HG03342 (cell line): ENCODE data around the gene FLNC.

Experiments
- ATAC-seq: cut with Tn5 transposase; IDR thresholded peaks from one replicate; pipeline ENCODE4 v1.9.1; 2021; ENCODE audit warnings: mild to moderate bottlenecking, moderate library complexity; ENCODE audit not compliant: unreplicated experiment

FLNC gene

GRCh38 chr7:128878226-128879105 lies 48.3 kb downstream of the FLNC start:
- ATAC-seq, result no peak

DNA sequence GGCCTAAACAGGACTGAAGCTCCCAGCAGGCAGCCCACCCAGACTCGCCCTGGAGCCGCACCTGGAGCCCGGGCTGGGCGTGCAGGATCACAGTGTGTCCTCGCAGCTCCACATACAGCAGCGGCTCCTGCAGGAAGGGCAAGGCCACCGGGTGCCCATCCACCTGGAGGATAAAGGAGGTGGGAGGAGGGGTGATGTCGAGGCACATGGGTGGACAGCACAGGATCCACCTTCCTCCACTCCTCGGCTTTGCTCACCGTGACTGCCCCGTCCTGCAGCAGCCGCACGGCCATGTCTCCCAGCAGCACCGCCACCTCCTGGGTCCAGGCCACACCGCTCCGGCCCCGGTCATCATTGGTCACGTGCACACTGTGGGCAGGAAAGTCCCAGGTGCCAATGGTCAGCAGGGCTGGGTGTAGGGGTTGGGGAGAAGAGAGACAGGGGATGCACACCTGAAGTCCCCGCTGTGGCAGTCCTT lies 49.3 kb downstream of the FLNC start:
- no peak for ATAC-seq

DNA sequence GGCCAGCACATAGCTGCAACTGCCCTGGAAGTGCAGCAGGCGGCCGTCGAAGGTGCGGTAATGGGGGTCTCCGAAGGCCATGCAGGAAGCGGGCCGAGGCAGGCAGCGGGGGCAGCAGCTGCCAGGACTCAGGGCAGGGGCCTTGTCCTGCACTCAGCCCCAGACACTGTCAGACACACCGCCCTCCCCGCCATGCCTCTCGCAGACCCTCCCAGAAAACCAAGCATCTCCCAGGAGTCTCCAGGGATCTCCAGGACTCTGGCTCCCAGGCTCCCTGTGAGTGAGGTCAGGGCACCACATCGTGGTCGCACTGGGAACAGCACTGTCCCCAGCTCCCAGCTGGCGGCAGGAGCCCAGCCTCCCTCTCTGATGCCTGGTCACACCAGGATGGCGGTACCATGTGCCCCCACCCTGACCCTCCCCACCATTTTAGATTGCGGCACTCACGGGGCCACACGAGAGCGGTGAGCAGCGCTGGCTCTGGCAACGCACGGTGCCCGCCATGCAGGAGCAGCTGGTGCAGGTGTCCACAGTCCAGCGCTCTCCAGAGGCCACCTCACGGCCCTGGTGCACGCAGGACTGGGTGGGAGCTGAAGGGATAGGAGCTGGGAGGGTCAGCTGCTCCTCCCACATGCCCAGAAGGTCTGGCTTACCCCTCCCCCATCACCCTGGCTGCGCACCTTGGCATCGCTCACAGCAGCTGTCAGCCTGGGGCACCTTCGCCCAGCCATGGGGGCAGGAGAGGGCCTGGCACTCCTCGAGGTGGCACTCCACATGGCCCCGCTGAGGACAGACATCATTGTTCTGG lies 49.9 kb downstream of the FLNC start:
- ATAC-seq, result no peak

GRCh38 chr7:128880791-128881457 lies 50.7 kb downstream of the FLNC start:
- ATAC-seq, result no peak

DNA sequence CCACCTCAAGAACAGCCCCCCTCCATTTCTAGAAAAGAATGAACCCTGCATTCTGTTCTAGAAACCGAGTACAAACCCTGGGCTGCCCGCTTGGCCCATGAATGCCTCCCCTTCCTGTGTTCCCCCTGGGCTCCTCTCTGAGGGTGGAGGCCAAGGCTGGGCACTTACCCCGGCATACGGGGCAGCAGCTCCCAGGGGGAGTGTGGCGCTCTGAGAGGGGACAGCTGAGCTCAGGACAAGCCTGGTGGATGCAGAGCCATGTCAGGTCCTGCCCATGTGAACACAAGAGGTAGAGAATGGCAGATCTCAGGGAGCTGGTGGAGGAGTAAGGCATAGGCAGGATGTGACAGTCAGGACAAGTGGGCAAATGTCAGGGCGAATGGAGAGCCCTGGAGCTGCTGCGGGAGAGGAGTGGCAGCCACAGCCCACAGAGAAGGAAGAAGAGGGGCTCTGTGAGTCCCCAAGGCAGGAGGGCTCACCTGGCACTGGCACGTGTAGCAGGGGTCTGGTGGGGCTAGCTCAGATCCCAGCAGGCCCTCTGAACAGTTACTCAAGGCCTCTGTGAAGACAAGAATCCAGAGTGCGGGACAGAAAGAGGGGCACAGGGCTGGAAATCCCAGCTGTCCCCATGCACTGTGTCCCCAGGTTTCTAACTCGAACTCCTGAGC lies 51.4 kb downstream of the FLNC start:
- ATAC-seq, result no peak

DNA sequence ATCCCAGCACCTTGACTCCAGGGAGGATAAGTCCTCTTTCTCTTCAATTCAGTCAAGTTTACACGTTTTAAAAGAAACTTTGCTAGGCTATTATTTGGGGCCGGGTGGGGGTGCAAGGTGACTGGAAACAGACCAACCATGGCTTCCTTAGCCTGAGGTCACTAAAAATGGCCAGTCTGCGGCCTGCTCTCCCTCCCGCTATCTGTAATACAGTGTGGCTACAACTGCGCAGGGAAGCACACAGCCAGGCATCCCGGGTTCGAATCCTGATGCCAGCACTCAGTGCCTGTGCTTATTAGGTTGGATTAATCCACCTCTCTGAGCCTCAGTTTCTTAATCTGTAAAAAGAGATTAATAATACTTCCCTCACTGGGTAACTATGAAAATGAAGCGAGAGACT lies 51.9 kb downstream of the FLNC start:
- ATAC-seq, result no peak

- ATAC-seq, result peak; percentile 56
Observed at GRCh38 chr7:128883622-128884448, 53.6 kb downstream of the FLNC start.

DNA sequence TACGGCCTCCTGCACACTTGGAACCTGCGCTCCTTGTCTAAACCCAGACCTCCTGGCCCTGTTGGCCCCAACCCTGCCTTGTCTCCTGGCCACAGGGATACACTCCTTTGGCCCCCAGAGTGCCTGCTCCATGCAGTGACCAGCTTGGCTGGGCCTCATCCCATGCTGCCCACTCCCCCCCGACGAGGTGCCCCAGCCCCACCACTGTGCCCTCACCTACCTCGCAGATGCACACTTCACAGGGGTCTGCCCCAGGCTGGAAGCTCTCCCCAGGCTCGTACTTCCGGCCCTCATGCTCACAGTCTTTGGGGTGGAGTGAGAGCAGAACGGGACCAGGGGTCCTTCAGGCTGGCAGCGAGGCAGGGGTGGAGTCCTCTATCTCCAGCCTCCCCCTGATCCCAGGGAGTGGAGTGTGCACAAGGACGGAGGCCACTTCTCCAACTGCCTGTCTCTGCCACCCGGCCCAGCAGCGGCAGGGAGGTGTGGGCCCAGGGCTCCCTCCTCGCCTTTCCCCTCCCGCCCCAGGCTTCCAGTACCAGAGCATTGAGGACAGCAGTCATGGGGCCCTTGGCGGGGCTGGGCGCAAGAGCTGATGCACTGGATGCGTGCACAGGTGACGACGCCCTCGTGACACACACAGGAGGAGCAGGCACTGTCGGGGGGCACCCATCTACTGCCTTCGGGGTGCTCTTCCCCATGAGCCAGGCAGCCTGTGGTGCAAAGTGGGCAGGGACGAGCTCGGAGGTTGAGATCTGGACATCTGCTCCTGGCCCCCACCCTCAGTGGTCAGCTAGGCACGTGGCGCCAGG lies 54.6 kb downstream of the FLNC start:
- no peak for ATAC-seq

DNA sequence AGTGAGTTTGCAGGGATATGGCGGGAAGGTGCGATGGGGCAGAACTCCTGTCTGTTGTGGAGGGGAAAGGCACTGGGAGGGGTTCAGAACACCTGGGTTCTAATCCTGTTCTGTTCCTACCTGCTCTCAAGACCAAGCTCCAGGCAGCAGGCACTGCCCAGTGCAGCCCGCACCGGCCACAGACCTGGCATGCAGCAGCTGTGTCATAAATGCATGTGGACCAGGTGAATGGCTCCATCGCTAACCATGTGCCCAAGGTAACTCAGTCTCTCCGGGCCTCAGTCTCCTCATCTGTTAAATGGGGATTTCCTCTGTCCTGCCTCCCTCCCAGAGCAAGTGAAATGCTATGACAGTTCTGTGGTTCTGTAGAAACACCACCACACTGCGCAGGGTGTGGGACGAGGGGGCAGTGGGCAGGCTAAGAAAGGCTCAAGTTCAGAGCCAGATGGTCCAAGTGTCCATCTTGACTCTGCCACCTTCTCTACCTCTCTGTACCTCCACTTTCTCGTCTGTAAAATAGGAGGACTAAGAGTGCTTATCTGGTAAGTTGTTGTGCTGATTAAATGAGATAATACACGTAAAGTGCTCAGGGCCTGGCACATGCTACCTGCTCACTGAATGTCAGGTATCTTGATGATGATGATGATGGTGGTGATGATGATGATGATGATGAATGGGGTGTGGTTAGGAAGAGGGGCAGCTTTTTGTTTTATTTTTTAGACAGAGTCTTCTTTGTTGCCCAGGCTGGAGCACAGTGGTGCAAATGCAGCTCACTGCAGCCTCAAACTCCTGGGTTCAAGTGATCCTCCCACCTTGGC lies 55.4 kb downstream of the FLNC start:
- no peak for ATAC-seq

GRCh38 chr7:128886391-128887168 lies 56.4 kb downstream of the FLNC start:
- no peak for ATAC-seq

GRCh38 chr7:128887169-128888038 lies 57.2 kb downstream of the FLNC start:
- ATAC-seq, result no peak

- no peak for ATAC-seq
Observed at GRCh38 chr7:128888039-128888755, 58.0 kb downstream of the FLNC start.

- ATAC-seq, result no peak
Observed at GRCh38 chr7:128888756-128889095, 58.5 kb downstream of the FLNC start.

DNA sequence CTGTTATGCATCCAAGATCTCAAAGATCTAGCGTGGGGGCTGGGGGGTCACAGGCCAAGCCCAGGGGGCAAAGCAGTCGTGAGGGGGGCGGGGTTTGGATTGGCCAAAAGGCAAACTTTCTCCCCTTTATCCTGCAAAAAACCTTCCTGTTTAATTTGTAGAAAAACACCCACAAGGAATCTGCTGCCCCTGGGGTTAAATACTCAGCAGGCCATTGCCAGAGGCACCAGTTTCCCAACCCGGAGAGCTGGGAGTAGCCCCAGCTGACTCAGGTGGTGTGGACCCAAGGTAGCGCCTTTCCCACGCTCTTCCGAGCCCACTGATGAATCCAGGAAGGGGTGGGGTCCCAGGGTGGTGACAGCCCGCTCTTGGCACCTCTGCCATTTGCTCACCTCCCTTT lies 58.9 kb downstream of the FLNC start:
- no peak for ATAC-seq

GRCh38 chr7:128890306-128891109 lies 60.3 kb downstream of the FLNC start:
- no peak for ATAC-seq
